Ecto neural progenitor cell (in vitro differentiated cells): ENCODE results near the gene KCNJ10.
A peak's percentile ranks its signal among the peaks of the same experiment; 100 is the strongest.

Source experiments
- DNase-seq: peaks from one replicate; pipeline ENCODE4 v3.0.0-alpha.2; 2018; ENCODE audit warnings: low spot score

Gene KCNJ10

DNA sequence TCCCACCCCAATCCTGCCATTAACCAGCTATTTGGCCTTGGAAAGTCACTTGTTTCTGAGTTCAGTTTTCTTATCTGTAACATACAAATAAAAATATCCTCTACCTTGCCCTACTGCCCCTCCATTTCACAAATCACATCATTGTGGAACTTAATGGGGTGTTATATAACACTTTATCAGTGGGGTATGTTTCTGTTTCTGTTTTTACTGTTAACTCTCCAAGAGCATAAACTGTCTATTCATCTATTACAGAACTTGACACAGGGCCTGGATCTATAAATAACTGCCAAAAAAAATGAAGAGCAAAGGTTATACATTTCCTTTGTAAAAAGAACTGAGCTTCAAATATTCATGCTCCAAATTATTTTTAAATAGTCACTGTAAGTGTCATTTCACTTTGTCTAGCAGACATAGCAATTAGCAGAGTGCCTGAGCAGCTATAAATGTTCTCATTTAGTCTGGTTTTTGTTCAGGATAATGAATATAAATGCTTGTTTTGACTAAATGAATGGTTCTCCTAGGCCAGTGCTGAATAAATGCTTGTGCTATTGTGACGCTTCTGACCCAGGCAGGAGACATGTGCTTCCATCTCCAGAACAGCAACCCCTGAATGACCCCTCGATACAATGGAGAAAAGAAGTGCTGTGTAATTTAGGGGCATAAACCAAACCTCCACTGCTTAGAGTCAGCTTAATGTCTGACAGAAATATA is 45.6 kb downstream of the KCNJ10 start:
- no peak for DNase-seq

DNA sequence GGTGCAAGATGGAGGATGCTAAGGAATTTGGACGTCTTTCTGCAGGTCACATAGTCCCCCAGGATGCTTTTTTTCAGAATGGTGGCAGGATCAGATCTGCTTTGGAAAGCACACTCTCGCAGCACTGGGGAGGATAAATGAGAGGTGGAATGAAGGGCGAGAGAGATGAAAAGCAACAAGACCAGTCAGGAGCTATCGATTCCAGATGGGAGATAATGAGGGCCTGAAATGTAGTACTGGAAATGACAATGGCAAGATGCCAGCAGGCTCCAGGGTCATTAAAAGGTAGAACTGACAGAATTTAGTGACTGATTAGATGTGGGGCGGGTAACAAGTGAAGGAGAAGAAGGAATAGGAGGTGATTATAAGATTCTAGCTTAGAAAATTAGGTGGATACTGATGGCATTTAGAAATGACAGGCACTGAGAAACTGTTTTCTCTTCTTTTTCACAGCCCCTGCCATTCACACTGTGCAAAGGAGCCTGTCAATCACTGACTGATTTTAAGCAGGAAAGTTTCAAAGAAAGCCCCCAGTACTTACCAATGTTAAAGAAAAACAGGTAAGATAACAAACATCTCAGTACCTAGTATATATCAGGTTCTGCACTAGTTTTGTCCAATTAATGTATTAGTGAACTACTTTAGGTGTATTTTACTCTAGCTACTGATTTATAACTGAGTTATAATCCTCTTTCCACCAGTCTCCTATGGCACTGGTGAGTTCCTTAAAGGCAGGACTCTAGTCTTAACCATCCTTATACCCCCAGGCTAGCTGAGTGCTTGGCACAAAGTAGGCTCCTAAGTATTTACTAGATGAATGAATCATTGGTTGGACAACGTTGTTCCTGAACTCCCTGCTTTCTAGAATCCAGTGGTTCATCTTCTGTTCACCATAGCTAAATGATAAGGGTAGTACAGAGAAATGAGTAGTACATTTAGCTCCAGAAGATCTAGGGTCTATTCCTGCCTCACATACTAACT is 47.3 kb downstream of the KCNJ10 start:
- no peak for DNase-seq

DNA sequence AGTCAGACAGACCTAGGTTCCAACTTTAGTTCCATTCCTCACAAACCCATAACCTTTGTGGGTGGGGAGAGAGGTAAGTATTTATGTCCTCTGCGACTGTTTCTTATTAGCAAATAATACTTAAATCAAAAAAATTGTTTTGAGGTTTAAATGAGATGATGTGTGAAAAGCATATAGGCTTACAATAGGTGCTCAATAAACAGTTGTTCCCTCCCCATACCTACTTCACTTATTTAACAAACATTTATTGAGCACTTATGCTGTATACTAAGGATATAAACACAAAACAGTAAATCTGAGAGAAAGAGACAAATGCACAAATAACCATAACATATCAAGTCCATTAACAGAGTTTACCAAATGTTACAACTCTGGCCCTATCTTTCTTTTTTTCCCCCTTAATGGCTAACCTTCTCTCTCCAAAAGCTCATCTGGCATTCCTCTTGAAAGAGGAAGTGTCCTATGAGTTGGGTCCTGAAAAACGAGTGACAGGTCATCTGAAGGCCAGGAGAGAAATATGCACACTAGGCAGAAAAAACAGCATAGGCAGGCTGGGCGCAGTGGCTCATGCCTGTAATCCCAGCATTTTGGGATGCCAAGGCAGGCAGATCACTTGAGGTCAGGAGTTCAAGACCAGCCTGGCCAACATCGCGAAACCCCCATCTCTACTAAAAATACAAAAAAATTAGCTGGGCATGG is 48.4 kb downstream of the KCNJ10 start:
- DNase-seq = no peak

DNA sequence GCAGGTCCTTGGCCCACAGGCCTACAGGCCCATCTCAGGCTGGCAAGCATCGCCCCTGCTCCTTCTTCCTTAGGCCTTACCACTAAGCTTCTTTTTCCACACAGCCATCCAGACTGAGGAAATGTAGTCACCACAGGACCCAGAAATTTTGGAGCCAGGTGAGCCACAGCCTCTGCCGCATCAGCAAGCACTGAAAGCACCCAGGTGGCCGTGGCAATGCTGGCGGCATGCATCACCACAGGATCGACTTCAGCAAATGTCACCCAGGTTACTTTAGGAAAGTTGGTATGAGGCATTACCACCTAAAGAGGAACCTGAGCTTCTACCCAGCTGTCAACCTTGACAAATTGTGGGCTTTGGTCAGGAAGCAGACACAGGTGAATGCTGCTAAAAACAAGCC is 49.8 kb downstream of the KCNJ10 start:
- DNase-seq = no peak

DNA sequence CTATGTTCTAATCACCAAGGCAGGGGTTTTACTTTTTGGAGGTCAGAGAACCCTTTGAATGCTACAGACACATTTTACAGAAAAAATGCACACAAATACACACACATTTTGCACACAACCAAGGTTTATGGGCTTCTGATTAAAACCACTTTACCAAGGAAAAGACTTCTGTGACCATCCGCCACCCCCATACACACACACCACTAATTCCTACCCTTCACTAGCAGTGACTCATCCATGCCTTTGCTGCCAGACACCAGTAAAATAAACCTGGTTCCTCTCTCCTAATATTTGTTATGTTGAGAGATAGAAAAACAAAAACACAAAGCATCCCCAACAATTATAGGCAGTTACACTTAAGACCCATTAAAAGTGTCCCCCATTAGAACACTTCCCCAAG is 51.1 kb downstream of the KCNJ10 start:
- no peak for DNase-seq

DNA sequence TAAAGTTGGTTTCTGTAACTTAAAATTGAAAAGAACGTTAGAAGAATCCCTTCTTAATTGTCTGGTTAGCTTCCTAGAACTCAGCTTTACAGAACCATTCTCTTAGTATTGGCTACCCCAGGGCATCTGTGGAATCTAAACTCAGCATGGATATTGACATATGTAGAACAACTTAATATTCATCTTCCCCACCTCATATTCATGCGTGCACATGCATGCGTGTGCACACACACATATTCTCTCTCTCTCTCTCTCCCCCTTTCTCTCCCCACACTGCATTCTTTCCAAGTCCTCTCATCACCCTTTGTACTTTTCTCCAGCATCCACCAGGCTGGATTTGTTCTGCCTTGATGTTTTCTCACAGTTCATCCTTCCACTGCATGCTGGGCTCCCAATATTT is 51.6 kb downstream of the KCNJ10 start:
- no peak for DNase-seq

DNA sequence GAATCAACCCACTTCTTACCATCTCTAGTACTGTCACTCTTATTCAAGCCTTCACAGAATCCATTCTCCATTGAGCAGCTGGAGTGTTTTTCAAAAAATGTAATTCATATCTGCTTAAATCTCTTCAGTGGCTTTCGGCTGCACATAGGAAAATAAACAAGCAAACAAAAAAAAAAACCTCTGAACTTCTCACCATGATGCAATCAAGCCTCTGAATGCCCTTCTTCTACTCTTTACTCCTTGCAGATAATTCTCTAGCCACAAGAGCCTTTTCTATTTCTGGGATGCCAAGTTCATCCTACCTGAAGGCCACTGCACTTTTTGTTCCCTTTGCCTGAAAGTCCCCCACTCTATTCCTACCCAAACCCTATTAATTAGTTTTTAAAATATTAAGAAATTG is 52.4 kb downstream of the KCNJ10 start:
- DNase-seq = no peak

DNA sequence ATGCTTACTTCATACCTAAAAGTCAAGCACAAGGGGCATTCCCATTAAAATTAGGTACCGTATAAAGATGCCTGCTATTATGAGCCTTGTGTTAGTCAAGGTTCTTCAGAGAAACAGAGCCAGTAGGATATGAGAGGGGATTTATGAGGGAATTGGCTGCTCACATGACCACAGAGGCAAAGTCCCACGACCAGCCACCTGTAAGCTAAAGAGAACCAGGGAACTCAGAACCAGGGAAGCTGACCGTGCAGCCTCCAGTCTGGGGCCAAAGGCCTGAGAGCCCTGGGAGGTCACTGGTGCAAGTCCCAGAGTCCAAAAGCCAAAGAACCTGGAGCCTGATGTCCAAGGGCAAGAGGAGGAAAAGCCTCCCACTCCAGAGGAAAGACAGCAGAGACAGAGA is 58.2 kb downstream of the KCNJ10 start:
- DNase-seq = no peak

DNA sequence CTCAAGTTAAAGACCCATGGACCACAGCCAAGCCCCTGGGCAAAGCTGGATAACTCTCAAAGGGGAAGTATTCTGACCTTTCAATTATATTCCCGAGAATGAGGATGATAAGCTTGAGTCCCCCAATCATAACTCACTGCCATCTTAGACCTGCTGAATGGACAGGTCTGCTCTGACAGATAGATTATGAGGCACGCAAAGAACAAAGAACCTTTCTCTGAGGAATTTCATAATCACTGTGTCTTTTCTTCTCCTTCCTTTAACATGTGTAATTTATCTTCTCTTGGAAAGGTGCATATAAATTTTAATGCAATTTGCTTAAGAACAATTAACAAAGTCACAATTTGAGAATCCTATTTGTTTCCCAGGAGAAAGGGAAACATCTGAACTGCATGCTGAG is 60.2 kb downstream of the KCNJ10 start:
- DNase-seq = no peak

DNA sequence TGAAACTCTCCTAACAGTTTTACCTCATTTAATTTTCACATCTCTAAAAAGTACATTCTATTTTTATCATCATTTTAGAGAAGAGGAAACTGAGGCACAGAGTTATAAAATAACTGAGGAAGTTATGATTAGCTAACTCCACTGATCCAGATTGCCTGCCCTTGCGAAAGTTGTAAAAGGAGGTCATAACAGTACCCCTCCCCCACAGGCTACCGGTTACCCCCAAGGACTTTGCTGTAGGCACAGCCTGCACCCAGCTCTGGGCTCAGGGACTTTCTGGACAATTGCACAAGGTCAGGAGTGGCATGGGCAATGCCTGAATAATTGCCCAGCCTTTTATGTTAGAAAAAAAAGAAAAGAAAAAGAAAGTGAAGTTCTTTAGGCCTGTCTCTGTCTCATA is 60.9 kb downstream of the KCNJ10 start:
- DNase-seq = no peak

DNA sequence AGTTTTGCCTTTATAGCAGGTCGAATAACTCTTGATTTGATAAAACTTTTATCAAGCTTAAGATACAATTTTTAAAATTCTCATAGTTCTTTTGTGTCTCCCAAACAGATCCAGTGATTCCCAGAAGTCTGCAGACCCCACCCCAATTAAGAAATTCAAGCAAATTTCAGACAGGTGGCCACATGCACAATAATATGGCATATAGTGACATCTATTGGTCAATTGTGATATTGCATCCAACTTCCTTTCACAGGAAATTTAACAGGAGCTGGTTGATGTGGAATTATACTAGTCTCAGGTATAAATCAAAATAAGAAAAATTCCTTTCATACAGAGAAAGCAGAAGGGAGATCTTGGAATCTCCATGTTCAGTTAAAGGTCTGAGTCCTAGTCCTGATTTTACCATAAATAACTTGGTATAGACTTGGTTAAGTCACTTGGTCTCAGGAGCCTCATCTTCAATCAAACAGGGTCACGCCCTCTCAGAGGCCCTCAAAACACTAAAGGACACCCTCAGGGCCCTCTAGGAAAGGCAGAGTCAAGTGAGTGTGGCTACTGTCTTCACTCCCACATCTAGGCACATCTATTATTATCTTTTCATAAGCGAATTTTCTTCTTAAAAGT is 62.3 kb downstream of the KCNJ10 start:
- DNase-seq = no peak

DNA sequence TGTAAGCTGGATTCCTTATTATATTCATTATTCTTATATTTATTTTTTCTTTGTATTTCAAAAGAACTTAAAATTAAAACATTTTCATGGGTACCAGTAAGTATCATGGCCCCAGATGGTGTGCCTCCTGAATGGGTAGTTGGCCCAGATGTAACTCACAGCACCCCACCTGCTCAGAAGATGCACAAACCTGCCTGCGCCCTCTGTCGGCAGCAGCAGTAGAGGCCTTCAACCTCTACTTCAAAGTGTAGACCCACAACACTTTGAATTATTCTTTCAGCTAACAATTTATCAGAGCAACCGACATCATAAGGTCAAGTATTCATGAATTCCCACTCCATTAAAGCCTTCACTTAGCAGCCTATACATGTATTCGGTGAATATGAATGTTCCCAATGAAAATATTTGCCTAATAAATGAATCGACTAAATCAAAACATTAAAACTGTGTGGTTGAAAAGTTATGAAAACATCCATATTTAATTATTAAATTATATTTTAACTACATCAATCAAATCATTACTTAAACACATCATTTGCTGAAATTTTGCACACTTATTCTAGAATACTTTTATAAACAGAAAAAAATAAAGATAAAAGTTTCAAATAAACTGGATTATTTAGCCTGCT is 63.5 kb downstream of the KCNJ10 start:
- DNase-seq = peak; percentile 74

DNA sequence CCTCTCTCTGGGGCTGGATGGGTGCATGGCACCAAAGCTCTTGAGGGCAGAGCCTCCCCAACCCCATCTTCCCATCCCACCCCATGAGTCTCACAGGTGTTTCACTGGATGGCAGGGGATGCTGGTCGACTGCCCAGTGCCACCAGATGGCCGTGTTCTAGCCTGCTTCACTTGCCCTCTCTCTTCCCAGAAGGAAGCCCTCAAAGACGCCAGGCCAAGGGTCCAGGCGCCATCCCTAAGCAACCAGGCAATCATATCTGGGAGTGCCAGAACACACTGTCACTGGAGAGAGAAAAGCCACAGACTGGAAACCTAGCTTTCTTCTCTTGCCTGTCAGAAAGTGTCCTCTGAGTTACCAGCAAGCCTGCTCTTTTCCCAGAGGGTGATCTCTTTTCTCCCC is 64.9 kb downstream of the KCNJ10 start:
- DNase-seq = no peak

DNA sequence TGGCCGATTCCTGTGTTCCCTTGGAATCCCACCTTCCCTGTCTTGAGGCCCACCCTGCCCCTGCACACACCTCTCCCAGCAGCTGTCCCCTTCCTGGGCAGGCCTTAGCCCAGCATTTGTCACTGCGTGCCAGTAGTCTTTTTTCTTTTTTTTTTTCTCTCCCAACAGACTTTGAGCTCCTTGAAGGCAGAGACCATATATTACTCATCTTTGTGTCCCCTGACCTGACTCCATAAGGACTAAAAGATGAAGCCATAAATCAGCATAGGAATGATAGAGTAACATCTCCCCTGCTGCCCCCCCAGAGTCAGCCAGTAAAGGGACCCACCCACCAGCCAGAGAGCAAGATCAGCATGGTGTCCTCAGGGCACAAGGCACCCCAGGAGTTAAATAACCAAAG is 65.5 kb downstream of the KCNJ10 start:
- DNase-seq = no peak

DNA sequence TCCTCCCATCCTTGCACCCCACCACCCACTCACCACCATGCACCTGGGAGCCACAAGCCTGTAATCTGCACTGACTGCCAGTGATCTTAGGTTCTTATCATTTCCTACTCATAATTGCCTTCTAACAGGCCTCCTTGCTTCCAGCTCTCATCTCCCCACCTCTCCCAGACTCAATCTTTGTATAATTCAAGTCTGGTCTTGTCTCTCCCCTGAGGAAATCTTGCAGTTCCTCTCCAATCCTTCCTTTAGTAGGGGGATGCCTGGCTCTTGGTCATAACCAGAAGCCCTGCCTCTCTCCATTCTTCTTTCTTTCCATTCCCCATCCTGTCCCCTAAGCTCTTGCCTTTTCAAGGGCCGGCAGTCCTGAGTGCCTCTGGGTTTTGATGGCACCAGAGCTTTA is 66.0 kb downstream of the KCNJ10 start:
- no peak for DNase-seq

DNA sequence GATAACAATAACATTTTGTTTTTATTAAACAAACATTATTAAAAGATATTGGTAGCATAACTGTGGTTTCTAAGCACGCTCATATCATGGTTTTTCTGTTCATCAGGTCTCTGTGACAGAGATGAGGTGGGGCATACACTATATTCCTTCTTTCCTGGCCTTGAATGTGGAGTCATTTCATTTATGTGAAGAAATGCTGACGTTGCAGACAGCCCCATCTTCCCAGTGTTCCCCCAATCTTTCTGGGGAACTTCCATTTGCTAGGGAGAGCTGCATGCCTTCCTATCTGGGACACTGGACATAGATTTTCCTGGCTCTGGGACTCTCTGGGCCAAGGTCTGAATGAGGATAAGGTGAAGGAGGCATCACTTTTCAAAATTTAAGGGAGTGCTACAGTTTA is 68.5 kb downstream of the KCNJ10 start:
- DNase-seq = no peak

DNA sequence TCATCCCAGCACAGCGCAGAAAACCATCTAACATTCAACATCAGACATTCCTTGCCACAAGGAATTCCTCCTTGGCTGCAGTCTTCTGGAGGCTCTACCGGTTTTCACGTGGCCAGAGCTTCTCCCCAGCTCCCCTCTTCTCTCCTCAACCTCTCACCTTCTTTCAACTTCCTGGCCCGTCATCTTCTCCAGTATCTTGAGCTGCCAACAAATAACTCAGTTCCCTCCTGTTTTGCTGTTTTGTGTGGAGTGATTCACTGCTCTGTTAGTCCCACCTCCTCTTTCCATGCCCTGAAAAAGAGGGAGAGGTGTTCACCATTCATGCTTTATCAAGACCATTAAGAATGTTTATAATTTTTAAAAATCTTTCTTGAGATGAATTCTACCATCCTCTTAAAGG is 70.8 kb downstream of the KCNJ10 start:
- no peak for DNase-seq

DNA sequence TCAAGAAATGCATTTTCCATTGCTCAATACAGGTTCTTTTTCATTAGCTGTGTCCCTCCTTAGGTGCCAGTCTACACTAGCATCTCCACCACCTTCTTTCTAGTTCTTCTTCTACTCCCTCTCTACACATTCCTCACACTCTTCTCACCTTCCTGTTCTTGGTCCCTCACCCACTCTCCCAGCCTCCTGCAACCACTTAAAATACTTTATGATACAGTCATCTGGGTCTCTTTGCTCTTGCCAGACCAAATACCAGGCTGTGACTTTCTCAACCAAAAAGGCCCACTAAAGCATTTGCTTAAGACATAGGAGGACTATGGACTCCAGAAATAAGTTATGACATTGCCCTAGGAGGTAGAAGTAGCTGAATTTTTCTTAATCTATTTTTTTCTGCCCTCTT is 73.3 kb downstream of the KCNJ10 start:
- no peak for DNase-seq

DNA sequence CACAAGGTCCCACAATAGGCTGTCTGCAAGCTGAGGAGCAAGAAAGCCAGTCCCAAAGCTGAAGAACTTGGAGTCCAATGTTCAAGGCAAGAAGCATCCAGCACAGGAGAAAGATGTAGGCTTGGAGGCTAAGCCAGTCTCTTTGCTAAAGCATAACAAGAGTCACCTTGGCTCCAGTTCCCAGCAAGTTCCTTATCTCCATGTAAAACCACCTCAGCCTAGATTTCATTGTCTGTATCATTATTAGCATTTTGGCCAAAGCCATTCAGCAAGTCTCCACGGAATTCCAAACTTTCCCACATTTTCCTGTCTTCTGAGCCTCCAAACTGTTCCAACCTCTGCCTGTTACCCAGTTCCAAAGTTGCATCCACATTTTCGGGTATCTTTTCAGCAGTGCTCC is 75.1 kb downstream of the KCNJ10 start:
- no peak for DNase-seq

DNA sequence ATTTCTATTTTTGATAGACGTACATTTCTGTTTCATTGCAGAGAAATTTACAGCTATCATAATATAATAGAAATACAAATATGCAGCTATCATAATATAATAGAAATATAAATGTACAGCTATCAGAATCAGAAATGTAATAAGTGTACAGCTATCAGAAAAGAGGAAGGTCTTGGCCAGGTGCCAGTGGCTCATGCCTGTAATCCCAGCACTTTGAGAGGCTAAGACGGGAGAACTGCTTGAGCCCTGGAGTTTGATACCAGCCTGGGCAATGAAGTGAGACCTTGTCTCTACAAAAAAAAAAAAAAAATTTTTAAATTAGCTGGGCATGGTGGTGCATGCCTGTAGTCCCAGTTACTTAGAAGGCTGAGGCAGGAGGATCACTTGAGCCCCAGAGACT is 76.0 kb downstream of the KCNJ10 start:
- DNase-seq = no peak

DNA sequence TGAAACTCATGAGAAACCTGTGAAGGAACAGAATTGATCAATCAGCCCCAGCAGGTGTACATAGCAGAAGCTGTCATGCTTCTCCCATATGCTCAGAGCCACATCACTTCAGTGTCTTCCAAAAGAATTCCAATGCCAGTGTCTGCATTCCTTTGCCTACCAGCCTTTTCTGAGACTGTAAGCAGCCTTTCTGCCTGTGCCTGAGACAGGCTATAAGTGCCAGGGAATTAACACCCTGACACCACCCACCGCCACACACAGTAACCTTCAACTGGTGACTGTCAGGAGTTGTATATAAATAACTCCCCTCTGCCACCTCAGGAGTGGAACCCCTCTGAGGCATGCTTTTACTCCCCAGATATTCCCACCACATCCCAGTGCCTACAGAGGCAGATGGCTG is 77.8 kb downstream of the KCNJ10 start:
- no peak for DNase-seq

DNA sequence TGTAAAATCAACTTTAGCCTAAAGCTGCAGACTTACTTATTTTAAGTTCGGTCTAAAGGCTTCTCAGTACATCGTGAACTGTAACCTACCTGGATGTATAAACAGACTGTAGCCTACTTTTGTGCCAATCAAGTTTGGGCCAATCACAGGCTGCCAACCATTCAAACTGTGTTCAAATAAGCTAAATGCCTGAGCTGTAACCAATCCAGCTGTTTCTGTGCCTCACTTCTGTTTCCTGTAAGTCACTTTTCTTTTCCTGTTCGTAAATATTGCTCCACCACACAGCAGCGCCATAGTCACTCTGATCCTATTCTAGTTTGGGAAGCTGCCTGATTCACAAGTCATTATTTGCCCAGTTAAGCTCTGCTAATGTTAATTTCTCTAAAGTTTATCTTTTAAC is 78.4 kb downstream of the KCNJ10 start:
- no peak for DNase-seq
